Fibroblast of lung (primary cell): Measurements from ENCODE around the gene COL25A1.

ENCODE experiments used
- EZH2 ChIP-seq: IDR thresholded peaks from 2 replicates; pipeline ENCODE4 v1.5.1; 2012; ENCODE audit warnings: low read length, control low read depth, mild to moderate bottlenecking; ENCODE audit errors: missing control alignments
- TF ChIP-seq, protein P1 (sequence below), 2 donors: IDR thresholded peaks in 1 of 2; conservative IDR thresholded peaks in 1 of 2; 1 replicate in 1 of 2; 2 replicates in 1 of 2; pipeline ENCODE4 v1.5.1; 2011 to 2012; ENCODE audit warnings: low read length in 2 of 2, control low read depth in 1 of 2, inconsistent platforms in 1 of 2, low read depth in 1 of 2, mild to moderate bottlenecking in 1 of 2

DNA sequence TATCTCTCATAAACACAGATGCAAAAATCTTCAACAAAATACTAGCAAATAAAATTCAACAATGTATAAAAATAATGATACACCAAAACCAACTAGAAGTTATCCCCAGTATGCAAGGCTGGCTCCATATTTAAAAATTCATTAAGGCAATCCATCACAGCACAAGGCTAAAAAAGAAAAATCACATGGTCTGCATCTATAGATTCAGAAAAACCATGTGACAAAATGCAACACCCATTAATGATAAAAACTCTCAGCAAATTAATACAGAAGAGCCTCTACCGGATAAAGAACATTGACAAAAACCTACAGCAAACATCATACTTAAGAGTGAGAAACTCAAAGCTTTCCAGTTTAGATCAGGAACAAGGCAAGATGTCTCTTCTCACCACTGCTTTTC is 182.6 kb downstream of the COL25A1 start:
- TF ChIP-seq, protein P1, sequence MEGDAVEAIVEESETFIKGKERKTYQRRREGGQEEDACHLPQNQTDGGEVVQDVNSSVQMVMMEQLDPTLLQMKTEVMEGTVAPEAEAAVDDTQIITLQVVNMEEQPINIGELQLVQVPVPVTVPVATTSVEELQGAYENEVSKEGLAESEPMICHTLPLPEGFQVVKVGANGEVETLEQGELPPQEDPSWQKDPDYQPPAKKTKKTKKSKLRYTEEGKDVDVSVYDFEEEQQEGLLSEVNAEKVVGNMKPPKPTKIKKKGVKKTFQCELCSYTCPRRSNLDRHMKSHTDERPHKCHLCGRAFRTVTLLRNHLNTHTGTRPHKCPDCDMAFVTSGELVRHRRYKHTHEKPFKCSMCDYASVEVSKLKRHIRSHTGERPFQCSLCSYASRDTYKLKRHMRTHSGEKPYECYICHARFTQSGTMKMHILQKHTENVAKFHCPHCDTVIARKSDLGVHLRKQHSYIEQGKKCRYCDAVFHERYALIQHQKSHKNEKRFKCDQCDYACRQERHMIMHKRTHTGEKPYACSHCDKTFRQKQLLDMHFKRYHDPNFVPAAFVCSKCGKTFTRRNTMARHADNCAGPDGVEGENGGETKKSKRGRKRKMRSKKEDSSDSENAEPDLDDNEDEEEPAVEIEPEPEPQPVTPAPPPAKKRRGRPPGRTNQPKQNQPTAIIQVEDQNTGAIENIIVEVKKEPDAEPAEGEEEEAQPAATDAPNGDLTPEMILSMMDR (conservative IDR thresholded peaks at IDR 0.05 in 1 of 2, IDR thresholded peaks at IDR 0.05 in 1 of 2; ENCODE audit: low read depth in 1 of 2, low read length in 2 of 2), result no peak
- no peak for TF ChIP-seq EZH2
